HPDE6-E6E7 (cell line): Measurements from ENCODE around the gene SNRPA.

Experiments used
- DNase-seq: peaks from one replicate; pipeline ENCODE4 v3.0.0; 2011; ENCODE audit warnings: missing footprints; ENCODE audit errors: extremely low spot score

Gene SNRPA

GRCh38 chr19:40750874-40751537 lies at the start of gene SNRPA:
Gene SNRPA, plus strand, starts transcription at chr19:40751203. Its CDS starts 206 bp downstream, at chr19:40751409.
- DNase-seq: peak; percentile 94

GRCh38 chr19:40701758-40702157 lies 49.2 kb upstream of the SNRPA start:
- no peak for DNase-seq

- no peak for DNase-seq
Measured at GRCh38 chr19:40702337-40703012, 48.5 kb upstream of the SNRPA start.

GRCh38 chr19:40703029-40703755 lies 47.8 kb upstream of the SNRPA start:
- DNase-seq: no peak

GRCh38 chr19:40704491-40705361 lies 46.3 kb upstream of the SNRPA start:
- DNase-seq: no peak

GRCh38 chr19:40705362-40705651 lies 45.7 kb upstream of the SNRPA start:
- DNase-seq: no peak

- no peak for DNase-seq
Measured at GRCh38 chr19:40705950-40706619, 44.9 kb upstream of the SNRPA start.

- no peak for DNase-seq
Measured at GRCh38 chr19:40707615-40708014, 43.4 kb upstream of the SNRPA start.

GRCh38 chr19:40709817-40710216 lies 41.2 kb upstream of the SNRPA start:
- no peak for DNase-seq

- DNase-seq: no peak
Measured at GRCh38 chr19:40713939-40714338, 37.1 kb upstream of the SNRPA start.

GRCh38 chr19:40714441-40715299 lies 36.3 kb upstream of the SNRPA start:
- DNase-seq: peak; percentile 89

- peak; percentile 79 for DNase-seq
Measured at GRCh38 chr19:40716031-40716481, 34.9 kb upstream of the SNRPA start.

- peak; percentile 84 for DNase-seq
Measured at GRCh38 chr19:40716482-40717324, 34.3 kb upstream of the SNRPA start, which contains the start of the genes COQ8B and ITPKC. Gene COQ8B, minus strand, starts transcription at chr19:40716886. Its CDS starts 2,254 bp downstream, at chr19:40714632. Gene ITPKC, plus strand, starts transcription at chr19:40717112. Its CDS starts 24 bp downstream, at chr19:40717136.

- no peak for DNase-seq
Measured at GRCh38 chr19:40717325-40717879, 33.6 kb upstream of the SNRPA start.

- DNase-seq: no peak
Measured at GRCh38 chr19:40717880-40718773, 32.9 kb upstream of the SNRPA start.

- peak; percentile 76 for DNase-seq
Measured at GRCh38 chr19:40718774-40719391, 32.1 kb upstream of the SNRPA start.

- no peak for DNase-seq
Measured at GRCh38 chr19:40719414-40719894, 31.5 kb upstream of the SNRPA start.
